Measurements from ENCODE around the gene SLC6A3.
"Not testable (repeated sequence)": the region's sequence is repeated elsewhere in the genome, so short reads cannot be mapped to it uniquely, and the experiment has no call there.

The SLC6A3 gene

DNA sequence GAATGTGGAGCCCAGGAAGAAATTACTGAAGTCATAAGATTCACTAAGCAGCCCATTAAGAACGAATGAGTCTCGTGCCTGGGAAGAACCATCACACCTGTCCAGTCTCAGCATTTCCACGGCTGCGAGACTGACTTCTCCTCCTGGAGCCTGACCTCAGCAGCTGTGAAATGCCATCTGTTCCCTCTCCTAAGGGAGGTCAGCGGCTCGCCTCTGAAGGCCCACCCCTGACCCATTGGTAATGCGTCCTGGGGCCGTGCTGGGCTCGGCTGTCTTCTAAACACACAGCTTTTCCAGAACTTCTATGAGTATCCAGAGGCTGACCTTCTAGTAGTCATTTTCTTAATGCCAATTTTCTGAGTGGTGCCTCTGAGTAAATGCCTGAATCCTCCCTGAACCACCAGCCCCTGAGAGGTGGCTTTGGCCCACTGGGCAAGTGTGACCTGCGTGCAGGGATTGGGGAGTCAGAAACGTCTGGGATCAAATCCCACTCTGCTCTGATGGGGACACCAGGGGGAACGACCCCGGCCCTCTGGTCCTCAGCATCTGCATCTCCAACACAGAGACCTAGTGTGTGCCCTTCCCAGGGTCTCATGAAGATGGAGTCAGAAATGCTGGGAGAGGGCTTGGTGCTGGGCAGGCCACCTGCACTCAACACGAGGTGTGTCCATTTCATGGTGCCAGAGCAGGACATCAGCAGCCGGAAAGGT, 5.7 kb downstream of the SLC6A3 start:
- no peak for DNase-seq

DNA sequence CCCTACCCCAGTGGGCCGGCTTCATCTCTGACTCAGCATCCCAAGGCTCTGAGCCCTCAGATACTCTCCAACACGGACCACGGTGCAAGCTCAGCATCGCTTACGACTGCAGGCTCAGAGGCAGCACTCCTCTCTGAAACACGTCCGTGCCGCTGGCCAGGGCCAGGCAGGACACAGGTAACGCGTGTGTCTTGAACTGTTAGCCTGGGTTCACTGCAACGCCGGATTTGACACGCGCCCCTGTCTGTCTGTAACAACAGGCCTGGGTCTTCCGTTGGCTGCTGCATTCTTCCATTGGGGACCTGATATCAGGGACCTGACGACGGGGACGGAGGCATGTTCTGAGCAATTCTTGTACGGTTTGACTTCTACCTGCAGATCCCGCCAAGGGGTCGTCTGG, 6.4 kb downstream of the SLC6A3 start:
- no peak for DNase-seq

DNA sequence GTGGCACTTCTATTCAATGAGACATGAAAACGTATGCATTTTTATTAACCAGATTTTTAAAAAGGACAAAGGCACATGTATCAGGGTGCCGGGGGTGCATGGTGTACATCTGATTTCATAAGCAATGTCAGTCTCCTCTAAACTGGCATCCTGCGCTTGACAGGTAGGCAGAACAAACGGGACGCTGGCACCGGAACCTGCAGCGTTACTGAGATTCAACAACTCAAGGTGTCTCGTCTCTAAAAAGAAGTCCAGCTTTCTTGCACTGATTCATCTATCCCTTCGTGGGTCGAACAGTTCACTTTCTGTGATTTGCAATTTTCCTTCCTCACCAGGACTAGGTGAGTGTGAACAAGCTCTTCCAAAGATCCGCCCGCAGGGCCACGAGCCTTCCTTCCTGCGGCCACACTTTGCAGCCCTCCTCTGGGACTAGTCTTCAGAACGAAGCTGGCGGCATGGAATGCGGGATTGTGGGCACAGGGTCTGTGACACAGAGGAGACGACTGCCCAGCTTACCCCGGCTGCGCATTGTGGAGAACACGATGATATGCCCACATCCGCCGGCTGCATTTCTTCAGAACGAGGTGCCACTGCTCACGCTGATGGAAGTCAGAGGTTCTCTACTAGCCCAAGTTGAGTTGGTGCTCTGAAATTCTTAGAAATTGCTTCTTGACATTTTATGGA, 7.2 kb downstream of the SLC6A3 start:
- no peak for DNase-seq

DNA sequence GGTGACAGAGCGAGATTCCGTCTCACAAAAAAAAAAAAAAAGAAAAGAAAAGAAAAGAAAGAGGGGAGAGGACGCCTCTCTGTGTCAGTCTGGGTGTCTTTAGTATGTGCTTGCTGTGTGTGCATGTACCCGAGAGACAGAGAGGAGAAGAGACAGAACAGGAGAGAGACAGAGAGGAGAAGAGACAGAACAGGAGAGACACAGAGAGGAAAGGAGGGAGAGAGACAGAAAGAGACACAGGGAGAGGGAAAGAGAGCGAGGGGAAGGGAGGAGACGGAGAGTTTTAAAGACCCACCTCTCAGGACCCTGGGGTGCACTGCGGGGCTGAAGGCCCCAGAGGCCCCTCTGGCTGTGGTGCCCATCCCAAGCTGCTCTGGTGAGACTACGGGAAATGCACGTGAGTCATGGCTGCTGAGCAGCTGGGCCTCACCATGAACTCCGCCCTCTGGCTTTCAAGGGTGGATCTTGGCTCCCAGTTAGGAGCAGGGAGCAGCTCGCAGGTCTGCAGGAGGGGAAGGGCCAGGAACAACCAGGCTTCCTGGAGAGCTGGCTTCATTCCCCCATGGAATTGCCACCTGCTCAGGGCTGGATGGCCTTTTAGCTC, 7.9 kb downstream of the SLC6A3 start:
- DNase-seq, result peak; percentile 14 to 86

DNA sequence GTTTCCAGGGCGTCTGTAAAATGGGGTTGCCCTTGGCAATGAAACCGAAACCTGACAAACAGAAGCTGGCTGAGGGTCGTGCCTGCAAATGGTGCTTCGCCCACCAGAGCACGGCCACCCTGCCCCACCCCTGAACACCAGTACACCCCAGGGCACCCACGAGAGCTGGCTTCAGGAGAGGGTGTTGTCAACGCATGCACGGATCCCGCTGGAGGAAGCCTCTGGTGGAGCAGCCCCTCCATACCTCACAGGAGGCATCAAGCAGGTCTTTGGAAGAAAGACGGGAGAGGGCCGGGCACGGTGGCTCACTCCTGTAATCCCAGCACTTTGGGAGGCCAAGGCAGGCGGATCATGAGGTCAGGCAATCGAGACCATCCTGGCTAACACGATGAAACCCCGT, 8.6 kb downstream of the SLC6A3 start:
- DNase-seq, result no peak

DNA sequence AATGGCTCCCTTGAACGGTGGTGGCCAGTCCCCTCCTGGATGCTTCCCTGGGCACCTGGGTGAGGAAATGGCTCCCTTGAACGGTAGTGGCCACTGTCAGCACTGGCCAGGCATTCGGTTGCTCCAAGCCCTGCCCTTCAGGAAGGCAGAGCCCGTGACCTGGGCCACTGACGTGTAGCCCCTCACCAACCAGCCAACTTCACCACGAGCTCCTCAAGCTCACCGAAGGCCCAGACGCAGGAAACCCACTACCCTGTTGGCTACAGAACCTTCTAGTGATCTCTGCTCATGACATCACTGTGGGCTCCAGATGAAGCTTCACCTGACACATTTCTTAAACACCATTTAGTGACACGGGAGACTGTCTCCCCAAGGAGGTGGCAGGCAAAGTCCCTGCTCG, 9.2 kb downstream of the SLC6A3 start:
- no peak for DNase-seq

GRCh38 chr5:1435369-1435768, 9.9 kb downstream of the SLC6A3 start:
- no peak for DNase-seq

GRCh38 chr5:1432296-1432695, 12.9 kb downstream of the SLC6A3 start:
- DNase-seq, result no peak

DNA sequence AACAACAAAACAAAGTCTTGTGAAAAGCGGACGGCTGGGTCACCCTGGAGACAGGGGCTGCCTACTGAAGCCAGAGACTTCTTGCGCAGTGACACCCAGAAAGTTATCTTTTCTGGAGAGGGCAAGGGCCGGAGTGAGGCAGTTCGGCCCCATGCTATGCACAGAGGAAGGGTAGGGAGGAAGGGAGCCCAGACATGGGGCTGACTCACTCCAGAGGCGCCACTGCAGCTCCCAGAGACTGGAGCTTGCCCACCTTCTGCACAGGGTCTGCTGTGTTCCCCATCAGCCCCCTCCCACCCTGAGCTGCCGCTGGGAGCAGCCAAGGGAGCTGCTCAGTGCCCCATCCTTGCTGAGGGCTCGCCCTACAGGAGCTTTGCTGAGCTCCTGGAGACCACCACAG, 13.3 kb downstream of the SLC6A3 start:
- DNase-seq, result no peak

- no peak for DNase-seq
Measured at GRCh38 chr5:1431021-1431811, 14.0 kb downstream of the SLC6A3 start.

DNA sequence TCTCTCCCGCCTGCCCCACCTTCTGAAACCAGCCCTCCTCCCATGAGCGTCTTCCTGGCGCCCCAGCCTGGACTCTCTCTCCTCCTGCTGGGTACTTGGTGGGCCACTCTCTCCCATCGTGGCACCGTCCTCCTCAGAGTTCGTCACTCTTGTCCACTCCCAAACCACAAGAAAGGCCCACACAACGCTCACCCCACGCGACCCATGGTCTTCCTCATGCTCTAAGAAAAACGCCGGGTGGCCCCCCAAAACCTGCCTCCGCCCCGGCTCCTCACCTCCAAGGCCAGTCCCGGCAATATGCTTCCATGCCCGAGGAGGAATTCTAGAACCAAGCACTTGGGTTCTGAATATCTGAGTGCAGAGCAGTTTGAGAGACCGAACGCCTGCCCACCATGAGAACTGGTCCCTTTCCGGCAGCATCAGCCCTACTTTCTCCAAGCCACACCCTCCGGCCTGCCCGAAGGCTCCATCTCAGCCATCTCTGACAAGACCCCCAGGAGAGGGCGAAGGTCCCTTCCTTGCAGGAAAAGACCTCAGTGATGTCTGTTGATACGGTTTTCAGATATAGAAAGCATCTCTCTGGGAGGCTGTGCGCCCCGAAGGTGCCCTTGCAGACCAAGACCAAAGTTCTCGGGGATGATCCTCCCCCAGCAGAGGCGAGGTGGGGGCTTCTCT, 15.0 kb downstream of the SLC6A3 start:
- no peak for DNase-seq

- DNase-seq, result no peak
Measured at GRCh38 chr5:1429496-1429895, 15.7 kb downstream of the SLC6A3 start.

DNA sequence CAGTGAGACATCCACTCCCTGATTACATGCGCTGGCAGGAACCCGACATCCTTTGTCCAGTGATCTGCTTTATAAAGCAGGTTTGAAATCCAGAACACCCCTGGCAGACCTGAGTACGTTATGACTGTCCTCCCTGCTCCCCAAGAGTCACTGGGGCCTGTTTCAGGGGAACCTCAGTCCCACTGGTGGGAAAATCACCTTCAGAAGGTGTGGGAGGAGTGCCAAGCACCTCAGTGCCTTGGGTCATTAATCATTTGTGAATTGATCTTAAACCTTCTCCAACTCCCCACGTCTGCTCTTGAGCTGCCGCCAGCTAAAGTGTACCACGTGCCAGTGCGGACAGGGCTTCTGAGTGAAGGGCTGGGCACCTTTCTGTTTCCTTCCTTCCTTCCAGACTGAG, 16.2 kb downstream of the SLC6A3 start:
- no peak for DNase-seq

GRCh38 chr5:1428107-1428506, 17.1 kb downstream of the SLC6A3 start:
- DNase-seq, result no peak

DNA sequence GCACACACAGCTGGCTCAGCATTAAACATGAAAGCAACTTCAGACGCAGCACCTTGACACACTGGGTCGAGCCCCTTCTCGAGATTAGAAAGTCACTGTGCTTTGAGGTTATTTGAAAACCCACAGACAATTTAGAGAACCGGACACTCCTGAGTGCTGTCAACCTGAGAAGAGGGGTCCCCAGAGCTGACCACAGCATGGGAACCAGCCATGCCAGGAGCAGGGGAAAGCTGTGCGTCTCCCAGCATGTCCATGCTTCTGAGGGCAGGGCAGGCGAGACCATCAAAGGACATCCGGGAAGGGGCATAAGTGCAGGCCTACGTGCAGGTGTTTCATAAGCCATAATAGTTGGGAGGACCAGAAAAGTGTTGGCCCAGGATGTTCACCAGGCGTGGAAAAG, 20.5 kb downstream of the SLC6A3 start:
- DNase-seq, result no peak

DNA sequence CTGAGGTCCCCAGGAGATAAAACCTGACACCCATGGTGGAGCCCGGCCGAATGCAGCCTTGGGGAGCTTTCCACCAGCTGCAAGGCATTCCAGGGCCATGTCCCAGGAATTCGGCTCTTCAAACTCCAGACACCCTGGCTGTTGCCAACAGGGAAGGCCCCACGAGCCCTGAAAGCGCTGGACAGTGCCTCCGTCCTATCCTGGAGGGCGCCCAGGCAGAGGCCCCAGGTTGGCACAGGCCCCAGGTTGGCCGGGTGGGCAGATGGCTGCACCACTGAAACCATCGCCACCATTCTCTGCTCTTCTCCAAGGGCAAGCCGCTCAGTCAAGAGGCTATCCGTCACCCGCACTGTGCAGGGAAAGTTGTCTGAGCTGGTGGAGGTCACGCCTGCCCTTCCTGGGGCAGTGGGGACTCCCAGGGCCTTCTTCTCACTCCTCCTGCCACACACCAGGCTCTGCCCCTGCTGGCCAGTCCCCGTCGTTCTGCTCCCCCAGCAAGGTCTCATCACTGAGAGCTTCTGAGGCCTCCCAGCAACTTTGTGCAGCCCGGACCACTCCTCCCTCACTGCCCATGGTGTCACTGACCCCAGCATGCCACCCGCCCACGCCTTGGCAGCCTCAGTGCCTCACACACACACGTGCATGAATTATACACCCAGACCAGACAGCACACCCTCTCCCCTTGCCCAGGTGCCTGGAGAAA, 21.2 kb downstream of the SLC6A3 start:
- DNase-seq, result no peak

DNA sequence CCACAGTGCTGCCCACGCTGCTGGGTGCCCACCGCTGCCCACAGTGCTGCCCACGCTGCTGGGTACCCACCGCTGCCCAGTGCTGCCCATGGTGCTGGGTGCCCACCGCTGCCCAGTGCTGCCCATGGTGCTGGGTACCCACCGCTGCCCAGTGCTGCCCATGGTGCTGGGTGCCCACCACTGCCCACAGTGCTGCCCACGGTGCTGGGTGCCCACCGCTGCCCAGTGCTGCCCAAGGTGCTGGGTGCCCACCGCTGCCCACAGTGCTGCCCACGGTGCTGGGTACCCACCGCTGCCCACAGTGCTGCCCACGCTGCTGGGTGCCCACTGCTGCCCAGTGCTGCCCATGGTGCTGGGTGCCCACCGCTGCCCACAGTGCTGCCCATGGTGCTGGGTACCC, 22.7 kb downstream of the SLC6A3 start:
- DNase-seq, result not testable (repeated sequence)

- DNase-seq, result no peak
Measured at GRCh38 chr5:1421521-1422341, 23.5 kb downstream of the SLC6A3 start.

DNA sequence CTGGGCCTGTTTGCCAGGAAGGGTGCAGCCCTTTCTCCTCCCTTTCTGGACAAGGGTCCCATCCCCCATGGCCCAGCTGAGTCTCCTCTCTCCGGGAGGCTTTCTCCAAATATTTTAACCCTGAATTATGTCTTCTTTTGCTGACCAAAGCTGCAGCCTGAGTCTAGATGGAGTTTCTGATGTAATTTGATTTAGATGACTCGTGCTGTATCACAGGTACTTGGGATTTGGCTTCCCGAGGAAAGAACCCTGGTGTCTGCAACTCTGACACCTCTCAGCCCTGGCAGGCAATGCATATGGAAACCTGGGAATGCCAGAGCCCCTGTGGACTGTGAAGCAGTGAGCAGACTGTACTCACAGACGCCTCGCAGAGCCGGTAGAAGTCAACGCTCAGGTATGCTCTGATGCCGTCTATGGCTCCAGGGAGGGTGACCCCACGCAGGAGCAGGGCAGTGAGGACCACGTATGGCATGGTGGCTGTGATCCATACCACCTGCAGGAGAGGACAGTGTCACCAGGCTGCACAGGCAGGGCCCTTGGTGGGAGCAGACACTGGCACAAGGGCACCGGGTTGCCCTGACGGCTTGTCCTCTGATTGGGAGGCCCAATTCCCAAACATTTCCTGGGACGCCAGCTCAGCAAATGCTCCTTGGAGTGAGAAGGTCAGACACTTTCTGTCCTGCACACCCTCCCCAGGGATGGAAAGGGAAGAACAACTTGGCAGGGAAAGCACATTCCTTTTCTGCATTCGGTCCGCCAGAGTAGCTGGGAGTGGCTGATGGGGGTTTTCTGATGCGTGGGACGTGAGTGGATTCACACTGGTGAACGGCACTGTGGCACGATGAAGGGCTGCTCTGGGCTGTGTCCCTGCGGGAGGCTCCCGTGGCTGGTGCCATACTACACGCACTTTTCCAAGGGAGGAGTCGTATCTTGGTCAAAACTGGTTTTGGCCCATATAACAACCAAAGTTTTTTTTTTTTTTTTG, 24.7 kb downstream of the SLC6A3 start:
- DNase-seq, result no peak
